H1 (cell line): ENCODE results near the gene SYVN1.

ENCODE experiments used
- CEBPB ChIP-seq: IDR thresholded peaks from 2 replicates; pipeline ENCODE4 v1.6.1; 2012; ENCODE audit warnings: low read depth, low read length
- CREB1 ChIP-seq: IDR thresholded peaks from 2 replicates; pipeline ENCODE4 v1.6.1; 2012; ENCODE audit warnings: inconsistent platforms
- CTCF ChIP-seq, 3 experiments: IDR thresholded peaks; 1 replicate in 2 of 3; 2 replicates in 1 of 3; pipeline versions ENCODE4 v1.5.1 to v1.6.1; 2011; ENCODE audit warnings: low read length in 3 of 3, mild to moderate bottlenecking in 3 of 3, inconsistent platforms in 2 of 3, low read depth in 1 of 3, moderate library complexity in 1 of 3; ENCODE audit not compliant: insufficient read depth in 1 of 3; ENCODE audit errors: control extremely low read depth in 1 of 3
- EGR1 ChIP-seq: IDR thresholded peaks from 2 replicates; pipeline ENCODE4 v1.6.1; 2011; ENCODE audit warnings: low read depth, low read length, borderline replicate concordance
- EP300 ChIP-seq, 2 experiments: IDR thresholded peaks; 1 replicate in 1 of 2; 2 replicates in 1 of 2; pipeline ENCODE4 v1.6.1; 2011 to 2012; ENCODE audit warnings: low read depth in 2 of 2, low read length in 2 of 2, mild to moderate bottlenecking in 2 of 2, borderline replicate concordance in 1 of 2, inconsistent platforms in 1 of 2, moderate library complexity in 1 of 2
- GABPA ChIP-seq: IDR thresholded peaks from 2 replicates; pipeline ENCODE4 v1.6.1; 2011; ENCODE audit warnings: mild to moderate bottlenecking, low read length, moderate library complexity, borderline replicate concordance; ENCODE audit not compliant: insufficient read depth
- KDM1A ChIP-seq: fragments of 200-600, 300-600 bp; sonication (generic); IDR thresholded peaks from 2 replicates; pipeline ENCODE4 v1.7.1; 2016; ENCODE audit warnings: mild to moderate bottlenecking, low read length, borderline replicate concordance
- KDM5A ChIP-seq: fragments of 200-600 bp; IDR thresholded peaks from 2 replicates; pipeline ENCODE4 v1.7.1; 2012; ENCODE audit warnings: mild to moderate bottlenecking, low read length, inconsistent platforms, mixed read lengths
- POLR2A ChIP-seq, 2 experiments: IDR thresholded peaks; 1 replicate in 1 of 2; 2 replicates in 1 of 2; pipeline ENCODE4 v1.6.1; 2011; ENCODE audit warnings: low read depth in 2 of 2, low read length in 2 of 2, mild to moderate bottlenecking in 2 of 2; ENCODE audit errors: control extremely low read depth in 1 of 2
- TAF1 ChIP-seq: IDR thresholded peaks from 2 replicates; pipeline ENCODE4 v1.6.1; 2011; ENCODE audit warnings: mild to moderate bottlenecking, low read depth, low read length

DNA sequence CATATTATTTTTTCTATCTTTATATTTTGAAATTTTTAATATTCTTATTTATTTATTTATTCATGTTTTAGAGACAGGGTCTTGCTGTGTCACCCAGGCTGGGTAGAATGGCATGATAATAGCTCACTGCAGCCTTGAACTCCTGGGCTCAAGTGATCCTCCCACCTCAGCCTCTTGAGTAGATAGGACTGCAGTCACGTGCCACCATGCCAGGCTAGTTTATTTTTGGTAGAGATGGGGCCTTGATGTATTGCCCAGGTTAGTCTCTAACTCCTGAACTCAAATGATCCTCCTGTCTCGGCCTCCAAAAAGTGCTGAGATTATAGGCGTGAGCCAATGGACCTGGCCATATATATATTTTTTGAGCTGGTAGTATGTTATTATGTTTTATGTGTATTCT is 33.3 kb upstream of the SYVN1 start:
- TF ChIP-seq POLR2A (IDR thresholded peaks at IDR 0.05; ENCODE audit: control extremely low read depth in 1 of 2, low read depth in 2 of 2, low read length in 2 of 2) (no peak), KDM1A (no peak), EP300 (IDR thresholded peaks at IDR 0.05; ENCODE audit: borderline replicate concordance in 1 of 2, low read depth in 2 of 2, low read length in 2 of 2) (no peak), CTCF (IDR thresholded peaks at IDR 0.05; ENCODE audit: control extremely low read depth in 1 of 3, insufficient read depth in 1 of 3, low read depth in 1 of 3, low read length in 3 of 3) (no peak), KDM5A (no peak), EGR1 (no peak), GABPA (no peak), TAF1 (no peak), CEBPB (no peak), CREB1 (no peak)
